Renal pelvis (tissue), 4 donors: ENCODE results near the gene MAP3K3. TPM values are rescaled to one million over a fixed set of nuclear protein-coding genes. Genes with fewer than 3 reads are reported as not detected.

Experiments used
- DNase-seq: peaks from one replicate; pipeline ENCODE4 v3.0.0-alpha.2; 2013
- polyA plus RNA-seq, 3 donors: library from polyadenylated mRNA; unstranded; fragments of 120-200 nt; gene quantifications; one replicate each; pipeline ENCODE4 v1.2.1, GENCODE V29; 2013; ENCODE audit not compliant: insufficient read length in 3 of 3

The MAP3K3 gene
- polyA plus RNA-seq, 3 donors, result 27.1 to 34.6 (median 32.4) TPM

- no peak for DNase-seq
Observed at GRCh38 chr17:63611354-63611753, 10.9 kb upstream of the MAP3K3 start.

- DNase-seq, result no peak
Observed at GRCh38 chr17:63613663-63614062, 8.6 kb upstream of the MAP3K3 start.

GRCh38 chr17:63621229-63621683 is 961 bp upstream of the MAP3K3 start:
- no peak for DNase-seq

- peak; percentile 57 for DNase-seq
Observed at GRCh38 chr17:63622574-63623390, 565 bp downstream of the MAP3K3 start.

- DNase-seq, result no peak
Observed at GRCh38 chr17:63623786-63624530, 1.7 kb downstream of the MAP3K3 start.

- DNase-seq, result no peak
Observed at GRCh38 chr17:63624531-63624880, 2.3 kb downstream of the MAP3K3 start.

DNA sequence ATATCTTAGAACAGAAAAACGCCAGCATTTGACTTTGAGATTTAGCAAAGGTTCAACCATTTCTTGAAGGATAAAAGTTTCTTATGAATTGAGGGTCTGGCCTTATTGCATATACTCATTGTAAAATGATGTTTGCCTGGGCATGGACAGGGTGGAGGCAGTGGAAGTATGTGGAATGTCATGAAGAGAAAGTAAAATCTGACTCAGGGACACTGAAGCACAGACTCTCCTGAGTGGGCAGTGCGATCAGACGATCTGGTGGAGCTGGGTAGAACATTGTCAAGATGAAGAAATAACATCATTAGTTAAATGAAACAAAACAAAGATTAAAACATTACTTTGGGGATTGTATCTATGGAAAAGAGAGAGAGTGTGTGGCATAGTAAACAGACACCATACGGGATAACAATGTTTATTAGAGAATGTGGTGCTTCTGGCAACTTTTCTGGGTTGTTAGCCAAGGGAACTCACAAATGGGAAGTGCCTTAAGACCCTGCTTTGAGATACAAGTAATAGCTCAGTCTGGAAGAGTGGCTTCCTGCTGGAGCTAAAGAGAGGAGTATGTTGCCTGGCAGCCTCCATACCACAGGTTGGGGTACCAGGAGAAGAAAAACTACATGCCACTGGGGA is 4.4 kb downstream of the MAP3K3 start:
- DNase-seq, result no peak

- DNase-seq, result no peak
Observed at GRCh38 chr17:63629627-63630026, 7.4 kb downstream of the MAP3K3 start.

DNA sequence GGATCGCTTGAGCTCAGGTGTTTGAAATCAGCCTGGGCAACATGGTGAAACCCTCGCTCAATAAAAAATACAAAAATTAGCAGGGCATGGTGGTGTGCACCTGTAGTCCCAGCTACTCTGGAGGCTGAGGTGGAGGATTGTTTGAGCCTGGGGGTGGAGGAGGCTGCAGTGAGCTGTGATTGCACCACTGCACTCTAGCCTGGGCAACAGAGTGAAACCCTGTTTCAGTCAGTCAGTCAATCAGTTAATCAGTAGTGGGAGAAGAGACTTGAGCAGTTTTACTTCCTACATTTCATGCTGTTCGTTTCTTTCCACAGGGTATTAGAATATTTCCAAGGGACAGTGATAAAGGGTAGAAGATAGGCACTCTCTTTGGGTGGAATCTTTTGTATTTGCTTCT is 8.8 kb downstream of the MAP3K3 start:
- no peak for DNase-seq

DNA sequence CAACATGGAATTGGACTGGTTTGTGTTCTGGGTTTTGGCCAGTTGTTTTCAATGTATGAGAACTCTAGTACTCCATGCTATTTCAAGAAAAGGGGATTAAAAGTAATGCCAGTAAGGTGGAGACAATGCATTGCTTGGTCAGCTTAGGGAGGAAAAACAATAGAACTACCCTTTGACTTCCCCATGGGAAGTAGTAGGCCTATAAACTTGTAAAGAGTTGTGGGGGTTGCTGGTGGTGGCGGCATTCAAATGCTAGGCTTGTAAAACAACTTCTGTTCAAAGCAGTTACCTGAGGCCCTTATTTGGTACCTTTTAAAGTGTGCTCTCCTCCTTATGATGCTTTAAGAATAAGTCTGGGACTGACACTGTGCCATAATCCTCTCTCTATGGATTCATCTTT is 9.4 kb downstream of the MAP3K3 start:
- DNase-seq, result no peak

- no peak for DNase-seq
Observed at GRCh38 chr17:63633742-63634141, 11.5 kb downstream of the MAP3K3 start.

- no peak for DNase-seq
Observed at GRCh38 chr17:63634163-63634562, 11.9 kb downstream of the MAP3K3 start.

DNA sequence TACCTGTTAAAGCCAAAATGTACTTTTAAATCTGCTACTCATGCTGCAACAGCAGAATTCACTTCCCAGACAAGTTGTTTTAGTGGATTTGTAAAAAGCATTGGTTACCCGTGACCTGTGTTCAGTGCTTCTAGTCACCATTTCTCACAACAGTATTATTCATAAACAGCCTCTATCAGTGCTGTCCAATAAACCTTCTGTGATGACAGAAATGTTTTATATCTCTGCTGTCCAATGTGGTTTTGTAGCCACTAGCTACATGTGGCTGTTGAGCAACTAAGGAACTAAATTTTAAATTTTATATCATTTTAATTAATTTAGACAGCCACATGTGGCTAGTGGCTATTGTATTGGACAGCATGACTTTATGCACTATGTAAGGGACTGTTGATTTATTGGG is 12.6 kb downstream of the MAP3K3 start:
- DNase-seq, result no peak

DNA sequence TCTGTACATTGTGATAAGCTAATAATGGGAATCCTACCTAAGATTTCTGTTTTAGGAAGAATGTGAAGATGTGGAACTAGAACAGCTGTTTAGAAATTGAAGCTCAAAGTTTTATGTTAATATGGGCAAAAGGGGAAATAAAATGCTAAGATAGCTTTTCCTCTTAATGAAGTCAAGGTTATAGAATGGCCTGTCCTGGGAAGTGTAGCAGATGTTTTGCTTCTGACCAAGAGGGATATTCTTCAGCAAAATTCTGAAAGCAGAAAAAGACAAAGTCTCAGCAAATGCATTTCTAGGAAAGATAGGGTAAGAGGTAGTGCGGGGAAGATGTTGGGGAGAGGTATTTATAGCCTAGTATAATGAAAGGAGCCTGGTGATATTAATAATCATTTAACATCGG is 13.1 kb downstream of the MAP3K3 start:
- no peak for DNase-seq

GRCh38 chr17:63635787-63636186 is 13.6 kb downstream of the MAP3K3 start:
- no peak for DNase-seq

GRCh38 chr17:63639125-63639524 is 16.9 kb downstream of the MAP3K3 start:
- no peak for DNase-seq

DNA sequence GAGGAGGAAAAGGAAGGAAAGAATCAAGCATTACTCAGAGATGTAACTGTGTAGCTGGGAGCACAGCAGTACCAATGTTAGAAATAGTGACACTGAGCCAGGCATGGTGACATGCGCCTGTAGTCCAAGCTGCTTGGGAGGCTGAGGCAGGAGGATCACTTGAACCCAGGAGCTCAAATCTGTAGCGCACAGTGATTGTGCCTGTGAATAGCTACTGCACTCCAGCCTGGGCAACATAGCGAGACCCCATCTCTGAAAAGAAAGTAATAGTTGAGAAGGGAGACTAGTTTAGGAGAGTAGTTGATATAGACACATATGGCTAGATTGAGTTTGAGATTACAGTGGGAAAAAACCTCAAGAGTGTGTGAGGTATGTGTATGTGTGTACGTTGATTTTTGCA is 17.8 kb downstream of the MAP3K3 start:
- no peak for DNase-seq

GRCh38 chr17:63641692-63642448 is 19.7 kb downstream of the MAP3K3 start:
- no peak for DNase-seq

DNA sequence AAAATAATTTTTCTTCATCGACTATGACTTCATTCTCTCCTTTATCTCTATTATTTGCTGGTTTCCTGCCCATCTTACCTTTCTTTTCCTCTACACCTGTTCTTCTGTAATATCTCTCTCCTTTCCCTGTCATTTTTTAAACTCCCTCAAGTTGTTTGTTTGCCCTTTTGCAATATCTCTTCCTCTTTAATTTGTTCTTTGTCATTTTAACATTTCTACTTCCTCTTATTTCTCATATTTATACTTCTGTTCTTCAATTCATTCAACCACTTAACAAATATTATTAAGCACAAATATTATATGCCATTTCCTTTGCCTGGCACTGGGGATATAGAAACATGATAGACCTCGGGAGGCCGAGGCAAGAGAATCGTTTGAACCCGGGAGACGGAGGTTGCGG is 22.6 kb downstream of the MAP3K3 start:
- no peak for DNase-seq

GRCh38 chr17:63645775-63646487 is 23.7 kb downstream of the MAP3K3 start:
- no peak for DNase-seq

- no peak for DNase-seq
Observed at GRCh38 chr17:63646488-63646806, 24.2 kb downstream of the MAP3K3 start.
